Skeletal muscle tissue (tissue), 4 donors: ENCODE data around the gene HKDC1. TPM values are rescaled to one million over a fixed set of nuclear protein-coding genes. Genes with fewer than 3 reads are reported as not detected.
"Not testable (repeated sequence)": the region's sequence is repeated elsewhere in the genome, so short reads cannot be mapped to it uniquely, and the experiment has no call there.

Experiments
- H3K27ac ChIP-seq: one replicate; pipeline ENCODE4 v1.7.0; 2013; ENCODE audit warnings: mild to moderate bottlenecking, low read depth, low read length, inconsistent platforms
- H3K27me3 ChIP-seq, 3 donors: one replicate each; pipeline ENCODE4 v1.7.0; 2013; ENCODE audit warnings: low read length in 3 of 3; ENCODE audit not compliant: control insufficient read depth in 3 of 3, insufficient read depth in 3 of 3
- H3K36me3 ChIP-seq, 3 donors: one replicate each; pipeline ENCODE4 v1.7.0; 2013; ENCODE audit warnings: low read length in 3 of 3; ENCODE audit not compliant: control insufficient read depth in 3 of 3, insufficient read depth in 3 of 3
- H3K4me1 ChIP-seq, 3 donors: one replicate each; pipeline ENCODE4 v1.7.0; 2013; ENCODE audit warnings: low read length in 3 of 3, mild to moderate bottlenecking in 3 of 3; ENCODE audit not compliant: control insufficient read depth in 3 of 3, insufficient read depth in 3 of 3
- H3K4me3 ChIP-seq, 3 donors: one replicate each; pipeline ENCODE4 v1.7.0; 2013; ENCODE audit warnings: low read length in 3 of 3
- H3K9ac ChIP-seq, 3 donors: one replicate each; pipeline ENCODE4 v1.7.0; 2013; ENCODE audit warnings: low read length in 3 of 3, mild to moderate bottlenecking in 3 of 3, moderate library complexity in 2 of 3, low read depth in 1 of 3
- H3K9me3 ChIP-seq, 3 donors: one replicate each; pipeline ENCODE4 v1.7.0; 2013; ENCODE audit warnings: low read length in 3 of 3; ENCODE audit not compliant: control insufficient read depth in 3 of 3
- total RNA-seq: library from RNA; depleted of rRNA; stranded (reverse); fragments of >200 nt; gene quantifications from one replicate; pipeline ENCODE4 v1.2.3, GENCODE V29; 2014
- donor health status: Osteomylitis.

The HKDC1 gene
- total RNA-seq, 1 donor from 2014 or later = not detected

DNA sequence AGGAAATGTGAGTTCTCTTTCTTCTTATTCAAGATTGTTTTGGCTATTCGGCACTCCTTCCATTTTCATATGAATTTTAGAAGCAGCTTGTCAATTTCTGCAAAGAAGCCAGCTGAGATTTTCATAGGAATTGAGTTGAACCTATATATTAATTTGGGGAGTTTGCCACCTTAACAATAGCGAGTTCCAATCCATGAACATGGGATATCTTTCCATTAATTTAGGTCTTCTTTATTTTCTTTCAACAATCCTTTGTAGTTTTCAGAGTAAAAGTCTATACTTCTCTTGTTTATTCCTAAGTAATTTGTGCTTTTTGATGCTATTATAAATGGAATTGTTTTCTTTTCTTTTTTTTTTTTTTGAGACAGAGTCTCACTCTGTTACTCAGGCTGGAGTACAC, 31.3 kb downstream of the HKDC1 start:
- not testable (repeated sequence) for H3K9me3 ChIP-seq, H3K27ac ChIP-seq, H3K4me3 ChIP-seq, H3K9ac ChIP-seq, H3K4me1 ChIP-seq, H3K27me3 ChIP-seq, H3K36me3 ChIP-seq

DNA sequence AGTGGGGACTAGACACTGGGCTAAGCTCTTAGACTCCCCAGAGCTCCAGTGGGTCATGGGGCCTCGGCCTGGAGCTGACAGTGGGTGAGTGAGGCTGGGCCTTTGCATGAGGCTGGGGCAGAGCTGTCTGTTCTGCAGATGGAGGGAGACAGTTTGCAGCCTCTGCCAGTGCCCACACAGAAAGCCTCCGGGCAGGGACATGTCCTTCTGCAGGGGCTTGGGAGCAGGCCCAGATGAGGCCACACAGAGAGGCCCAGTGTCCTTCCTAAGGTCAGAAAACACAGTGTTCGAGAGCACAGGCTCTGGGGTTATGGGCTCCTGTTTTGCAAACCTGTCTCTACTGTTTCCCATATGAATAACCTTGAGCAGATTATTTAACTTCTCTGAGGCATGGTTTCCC, 33.0 kb downstream of the HKDC1 start:
- Histone ChIP-seq H3K4me1 (no peaks in the 10 kb centered on the region), H3K4me3 (no peak overlapping the region), H3K9me3 (no peaks in the 10 kb centered on the region), H3K27me3 (no peaks in the 10 kb centered on the region), H3K36me3 (no peaks in the 10 kb centered on the region), H3K9ac (no peak overlapping the region), H3K27ac (no peak overlapping the region)

DNA sequence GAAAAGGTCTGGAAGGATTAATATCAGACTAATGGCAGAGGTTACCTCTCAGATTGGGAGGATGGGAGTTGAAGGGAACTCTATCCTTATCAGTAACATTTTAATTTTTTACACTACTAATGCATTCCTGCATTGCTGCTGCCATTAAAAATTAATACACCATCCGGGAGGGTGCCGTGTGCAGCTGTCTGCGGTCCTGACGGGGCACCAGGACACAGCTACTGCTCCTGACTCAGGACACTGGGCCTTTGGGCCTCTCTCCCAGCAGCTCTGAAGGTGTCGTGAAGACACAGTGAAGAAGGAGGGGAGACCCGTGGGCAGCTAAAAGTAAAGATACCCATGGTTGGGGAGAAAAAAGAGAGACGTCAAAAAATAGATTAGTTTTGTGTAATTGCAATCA, 34.7 kb downstream of the HKDC1 start:
- Histone ChIP-seq H3K27me3 (no peaks in the 10 kb centered on the region), H3K36me3 (no peaks in the 10 kb centered on the region), H3K9me3 (no peaks in the 10 kb centered on the region), H3K4me3 (no peak overlapping the region), H3K9ac (no peak overlapping the region), H3K27ac (no peak overlapping the region), H3K4me1 (no peaks in the 10 kb centered on the region)

DNA sequence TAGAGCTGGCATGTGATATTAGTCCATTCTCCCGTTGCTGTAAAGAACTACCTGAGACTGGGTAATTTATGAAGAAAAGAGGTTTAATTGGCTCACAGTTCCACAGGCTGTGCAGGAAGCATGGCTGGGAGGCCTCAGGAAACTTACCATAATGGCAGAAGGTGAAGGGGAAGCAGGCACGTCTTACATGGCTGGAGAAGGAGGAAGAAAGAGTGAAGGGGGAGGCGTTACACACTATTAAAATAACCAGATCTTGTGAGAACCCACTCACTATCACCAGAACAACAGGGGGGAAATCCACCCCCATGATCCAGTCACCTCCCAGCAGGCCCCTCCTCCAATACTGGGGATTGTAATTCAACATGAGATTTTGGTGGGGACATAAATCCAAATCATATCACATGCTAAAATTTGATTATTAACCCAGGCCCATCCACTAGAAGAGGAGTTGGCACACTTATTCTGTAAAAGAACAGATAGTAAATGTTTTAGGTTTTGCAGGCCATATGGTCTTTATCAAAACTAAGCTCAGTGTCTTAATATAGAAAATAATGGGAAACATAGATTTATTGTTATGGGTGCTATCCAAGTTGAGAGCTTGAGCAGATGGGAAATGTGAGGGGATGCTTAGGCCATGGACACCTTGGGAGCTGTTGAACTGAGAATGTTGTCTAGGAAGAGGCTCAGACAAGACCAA, 39.6 kb downstream of the HKDC1 start:
- no peaks in the 10 kb centered on the region for H3K9me3 ChIP-seq
- no peak overlapping the region for H3K9ac ChIP-seq
- H3K4me3 ChIP-seq = no peak overlapping the region
- no peaks in the 10 kb centered on the region for H3K36me3 ChIP-seq
- peaks cover 0 to 3% (median 2%) of the 10 kb centered on the region in 3 donors for H3K4me1 ChIP-seq
- H3K27me3 ChIP-seq = no peaks in the 10 kb centered on the region
- no peak overlapping the region for H3K27ac ChIP-seq

DNA sequence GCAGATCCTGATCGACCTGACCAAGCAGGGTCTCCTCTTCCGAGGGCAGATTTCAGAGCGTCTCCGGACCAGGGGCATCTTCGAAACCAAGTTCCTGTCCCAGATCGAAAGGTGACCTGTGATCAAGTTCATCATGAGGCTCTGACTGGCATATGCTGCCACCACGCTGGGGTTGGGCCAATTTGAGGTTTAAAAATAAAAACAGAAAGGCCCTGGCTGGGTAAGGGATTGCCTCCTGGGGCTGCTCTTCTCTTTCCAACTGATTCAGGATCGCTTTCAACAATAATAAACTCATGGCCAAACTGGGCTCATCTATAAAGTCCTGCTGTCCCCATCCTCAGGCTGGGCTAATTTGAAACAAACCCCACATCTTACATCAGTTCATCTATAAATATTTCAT, 41.1 kb downstream of the HKDC1 start:
- Histone ChIP-seq H3K9me3 (no peaks in the 10 kb centered on the region), H3K36me3 (no peaks in the 10 kb centered on the region), H3K27me3 (no peaks in the 10 kb centered on the region), H3K27ac (no peak overlapping the region), H3K4me3 (no peak overlapping the region), H3K4me1 (peaks cover 0 to 3% (median 2%) of the 10 kb centered on the region in 3 donors), H3K9ac (no peak overlapping the region)

DNA sequence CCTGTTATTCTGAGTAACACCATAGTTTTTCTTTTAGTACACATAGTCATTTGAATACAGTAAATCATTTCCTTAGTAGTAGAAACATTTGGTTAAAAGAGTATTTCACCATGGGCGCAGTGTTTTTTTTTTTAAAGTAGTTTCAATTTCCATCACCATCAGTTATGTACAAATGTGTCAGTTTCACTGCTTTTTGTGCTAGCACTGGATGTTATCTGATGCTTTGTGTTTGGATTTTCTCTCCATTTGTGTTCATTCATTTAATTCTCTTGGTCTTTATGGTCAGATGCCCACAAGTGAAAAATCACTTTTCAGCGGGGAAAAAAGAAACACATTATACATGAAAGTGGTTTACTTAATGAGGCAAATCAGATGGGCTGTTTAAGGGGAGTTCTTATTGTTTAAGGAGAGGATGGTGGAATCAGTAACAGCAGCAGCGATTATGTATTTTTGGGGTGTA, 42.2 kb downstream of the HKDC1 start:
- Histone ChIP-seq H3K9me3 (no peaks in the 10 kb centered on the region), H3K9ac (no peak overlapping the region), H3K4me1 (peaks cover 0 to 3% (median 2%) of the 10 kb centered on the region in 3 donors), H3K36me3 (no peaks in the 10 kb centered on the region), H3K27me3 (peaks cover 0 to 4% (median 0%) of the 10 kb centered on the region in 3 donors), H3K4me3 (no peak overlapping the region), H3K27ac (no peak overlapping the region)

DNA sequence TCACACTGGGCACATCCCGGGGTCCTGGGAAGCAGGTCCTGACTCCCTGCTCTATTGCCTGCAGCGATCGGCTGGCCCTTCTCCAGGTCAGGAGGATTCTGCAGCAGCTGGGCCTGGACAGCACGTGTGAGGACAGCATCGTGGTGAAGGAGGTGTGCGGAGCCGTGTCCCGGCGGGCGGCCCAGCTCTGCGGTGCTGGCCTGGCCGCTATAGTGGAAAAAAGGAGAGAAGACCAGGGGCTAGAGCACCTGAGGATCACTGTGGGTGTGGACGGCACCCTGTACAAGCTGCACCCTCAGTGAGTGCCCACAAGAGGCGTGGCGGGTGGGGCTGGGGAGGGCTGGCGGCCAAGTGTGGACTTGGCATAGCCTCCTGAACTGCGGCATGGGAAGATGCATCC, 45.4 kb downstream of the HKDC1 start:
- peaks cover 0 to 3% (median 2%) of the 10 kb centered on the region in 3 donors for H3K4me1 ChIP-seq
- H3K36me3 ChIP-seq = no peaks in the 10 kb centered on the region
- H3K27ac ChIP-seq = no peak overlapping the region
- H3K27me3 ChIP-seq = peaks cover 0 to 4% (median 0%) of the 10 kb centered on the region in 3 donors
- H3K9me3 ChIP-seq = no peaks in the 10 kb centered on the region
- H3K4me3 ChIP-seq = no peak overlapping the region
- no peak overlapping the region for H3K9ac ChIP-seq

DNA sequence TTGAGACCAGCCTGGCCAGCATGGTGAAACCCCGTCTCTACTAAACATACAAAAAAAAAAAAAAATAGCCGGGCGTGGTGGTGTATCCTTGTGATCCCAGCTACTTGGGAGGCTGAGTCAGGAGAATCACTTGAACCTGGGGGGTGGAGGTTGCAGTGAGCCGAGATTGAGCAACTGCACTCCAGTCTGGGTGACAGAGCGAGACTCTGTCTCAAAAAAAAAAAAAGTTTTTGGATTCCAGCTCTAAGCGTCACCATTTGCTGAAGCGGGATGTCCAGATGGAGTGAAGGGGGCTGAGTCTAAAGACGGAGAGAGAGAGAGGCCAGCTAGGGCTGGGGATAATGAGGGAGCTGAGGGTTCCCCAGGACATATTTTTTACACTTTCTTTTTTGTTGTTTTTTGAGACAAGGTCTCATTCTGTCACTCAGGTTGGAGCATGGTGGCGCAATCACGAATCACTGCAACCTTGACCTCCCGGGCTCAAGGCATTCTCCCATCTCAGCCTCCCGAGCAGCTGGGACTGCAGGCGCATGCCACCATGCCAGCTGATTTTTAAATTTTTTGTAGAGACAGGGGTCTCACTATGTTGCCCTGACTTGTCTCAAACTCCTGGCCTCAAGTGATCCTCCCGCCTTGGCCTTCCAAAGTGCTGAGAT, 48.8 kb downstream of the HKDC1 start:
- Histone ChIP-seq H3K4me1 (no peaks in the 10 kb centered on the region), H3K27ac (no peak overlapping the region), H3K4me3 (no peak overlapping the region), H3K9me3 (no peaks in the 10 kb centered on the region), H3K36me3 (no peaks in the 10 kb centered on the region), H3K9ac (no peak overlapping the region), H3K27me3 (peaks cover 0 to 4% (median 0%) of the 10 kb centered on the region in 3 donors)

DNA sequence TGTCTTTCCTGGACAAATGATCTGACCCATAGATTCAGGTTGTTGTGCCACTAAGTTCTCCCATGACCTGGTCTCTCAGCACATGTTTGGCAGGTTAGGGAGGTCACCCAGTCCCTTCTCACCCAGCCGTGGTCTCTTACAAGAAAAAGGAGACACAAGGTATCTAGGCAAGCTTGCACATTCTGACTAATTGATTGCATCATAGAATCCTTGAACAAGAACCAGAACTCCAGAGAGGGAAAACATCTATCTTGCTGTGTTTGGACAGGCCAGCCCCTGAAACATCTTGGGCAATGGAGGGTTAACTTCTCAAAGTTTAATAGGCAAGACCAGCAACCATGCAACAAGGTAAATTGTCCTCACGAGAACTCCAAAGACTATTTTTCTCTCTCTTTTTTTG, 49.6 kb downstream of the HKDC1 start:
- H3K9ac ChIP-seq = no peak overlapping the region
- H3K27ac ChIP-seq = no peak overlapping the region
- H3K4me3 ChIP-seq = no peak overlapping the region
- no peaks in the 10 kb centered on the region for H3K36me3 ChIP-seq
- no peaks in the 10 kb centered on the region for H3K9me3 ChIP-seq
- peaks cover 0 to 4% (median 0%) of the 10 kb centered on the region in 3 donors for H3K27me3 ChIP-seq
- no peaks in the 10 kb centered on the region for H3K4me1 ChIP-seq

DNA sequence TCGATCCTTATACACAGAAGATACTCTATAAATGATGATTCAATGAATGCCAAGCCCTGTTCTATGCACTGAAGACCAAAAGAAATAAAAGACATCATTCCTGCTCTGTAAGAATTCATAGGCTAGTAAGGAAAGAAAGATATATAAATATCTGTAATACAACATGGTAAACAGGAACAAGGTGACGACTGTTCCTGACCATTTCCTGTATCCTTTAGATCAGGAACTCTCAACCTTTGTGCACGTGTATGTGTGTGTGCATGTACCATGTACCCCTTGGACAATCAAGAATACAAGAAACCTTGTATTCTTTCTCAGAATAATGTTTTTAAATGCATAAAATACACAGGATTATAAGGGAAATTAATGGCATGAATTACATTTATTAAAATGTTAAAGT, 50.9 kb downstream of the HKDC1 start:
- Histone ChIP-seq H3K4me3 (no peak overlapping the region), H3K27ac (no peak overlapping the region), H3K4me1 (no peaks in the 10 kb centered on the region), H3K36me3 (no peaks in the 10 kb centered on the region), H3K9me3 (no peaks in the 10 kb centered on the region), H3K27me3 (peaks cover 0 to 4% (median 0%) of the 10 kb centered on the region in 3 donors), H3K9ac (no peak overlapping the region)
